Uterus (tissue), 4 donors: ENCODE measurements around the gene YPEL2. TPM values are rescaled to one million over a fixed set of nuclear protein-coding genes. Genes with fewer than 3 reads are reported as not detected.

Experiments
- DNase-seq, 2 donors: peaks; one replicate each; pipeline ENCODE4 v3.0.0-alpha.2; 2019 to 2020
- H3K27ac ChIP-seq, 2 donors: fragments of 200-600 bp; sonication (generic); 1 replicate in 1 of 2; 2 replicates in 1 of 2; pipeline ENCODE4 v1.5.1; 2016 to 2018
- H3K27me3 ChIP-seq, 2 donors: fragments of 200-600 bp; sonication (generic); one replicate each; pipeline ENCODE4 v1.5.1; 2018 to 2019; ENCODE audit warnings: control low read depth in 1 of 2
- H3K36me3 ChIP-seq, 2 donors: fragments of 200-600 bp; sonication (generic); one replicate each; pipeline ENCODE4 v1.5.1; 2019; ENCODE audit warnings: control low read depth in 1 of 2
- H3K4me1 ChIP-seq, 2 donors: fragments of 200-600 bp; sonication (generic); one replicate each; pipeline ENCODE4 v1.5.1; 2018 to 2019; ENCODE audit warnings: control low read depth in 1 of 2
- H3K4me3 ChIP-seq, 2 donors: fragments of 200-600 bp; sonication (generic); 1 replicate in 1 of 2; 2 replicates in 1 of 2; pipeline ENCODE4 v1.5.1; 2018 to 2019; ENCODE audit warnings: mild to moderate bottlenecking in 1 of 2
- H3K9me3 ChIP-seq, 2 donors: fragments of 200-600 bp; sonication (generic); one replicate each; pipeline ENCODE4 v1.5.1; 2019; ENCODE audit warnings: control low read depth in 1 of 2
- CTCF ChIP-seq, 4 experiments: fragments of 200-600 bp in 2 of 4; fragments of 450-650 bp in 2 of 4; sonication (generic) in 2 of 4; IDR thresholded peaks; one replicate each; pipeline ENCODE4 v1.5.1; 2016 to 2019; ENCODE audit warnings: antibody characterized with exemption in 4 of 4, mild to moderate bottlenecking in 2 of 4, moderate library complexity in 1 of 4
- POLR2A ChIP-seq, 2 donors: fragments of 450-650 bp; IDR thresholded peaks; one replicate each; pipeline ENCODE4 v1.6.1; 2016; ENCODE audit warnings: antibody characterized with exemption in 2 of 2, mild to moderate bottlenecking in 1 of 2, moderate library complexity in 1 of 2
- intact Hi-C: fragments of 100-400 bp; cut with DNase I; formaldehyde crosslinking; loops from one replicate; pipeline ENCODE4 v1.15.1; 2023; ENCODE audit warnings: low total_unique reads
- total RNA-seq, 4 donors: library from RNA; depleted of rRNA in 3 of 4; stranded (reverse); fragments of >200 nt in 3 of 4; gene quantifications; one replicate each; pipeline versions ENCODE4 v1.1.0 to v1.2.4, GENCODE V29; 2014 to 2023
- donor health status: DM: yes; HTN: yes; CAD: no.

The YPEL2 gene
- total RNA-seq, 4 donors from 2014 or later: 21.2 to 91.7 (median 25.0) TPM

GRCh38 chr17:59433586-59433985 lies 102.1 kb downstream of the YPEL2 start:
- no peak for TF ChIP-seq POLR2A (IDR thresholded peaks at IDR 0.05)
- no peak for TF ChIP-seq CTCF (IDR thresholded peaks at IDR 0.05)
- intact Hi-C loops: no loop called here
- H3K36me3 ChIP-seq: no peaks in the 10 kb centered on the region
- DNase-seq: no peak
- H3K4me1 ChIP-seq: peaks cover 0 to 3% of the 10 kb centered on the region in 2 donors
- no peak overlapping the region for H3K27ac ChIP-seq
- H3K27me3 ChIP-seq: no peaks in the 10 kb centered on the region
- no peak overlapping the region for H3K4me3 ChIP-seq
- no peaks in the 10 kb centered on the region for H3K9me3 ChIP-seq

- Histone ChIP-seq H3K27me3 (no peaks in the 10 kb centered on the region), H3K9me3 (no peaks in the 10 kb centered on the region), H3K27ac (no peak overlapping the region), H3K4me3 (no peak overlapping the region), H3K36me3 (no peaks in the 10 kb centered on the region), H3K4me1 (no peaks in the 10 kb centered on the region)
- no peak for TF ChIP-seq POLR2A (IDR thresholded peaks at IDR 0.05)
- no peak for TF ChIP-seq CTCF (IDR thresholded peaks at IDR 0.05)
- DNase-seq: no peak
- intact Hi-C loops: no loop called here
Measured at GRCh38 chr17:59434429-59434828, 103.0 kb downstream of the YPEL2 start.

DNA sequence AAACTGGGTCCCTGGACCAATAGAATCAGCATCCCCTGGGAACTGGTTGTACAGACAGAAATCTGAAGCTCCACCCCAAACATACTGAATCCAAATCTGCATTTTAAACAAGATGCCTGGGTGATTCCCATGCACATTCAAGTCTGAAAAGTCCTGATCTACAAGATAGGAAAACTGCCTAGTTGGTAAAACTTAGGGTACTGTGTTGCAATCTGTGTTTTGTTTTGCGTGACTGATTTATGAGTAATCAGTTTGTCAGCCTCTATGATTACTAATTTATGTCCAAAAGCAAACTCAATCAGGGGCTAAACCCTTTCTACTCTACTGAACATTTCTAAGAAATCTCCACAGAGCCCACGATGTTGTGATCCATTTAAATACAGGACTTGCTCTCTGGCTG lies 103.8 kb downstream of the YPEL2 start:
- Histone ChIP-seq H3K27ac (no peak overlapping the region), H3K4me3 (no peak overlapping the region), H3K27me3 (no peaks in the 10 kb centered on the region), H3K9me3 (no peaks in the 10 kb centered on the region), H3K36me3 (no peaks in the 10 kb centered on the region), H3K4me1 (no peaks in the 10 kb centered on the region)
- TF ChIP-seq CTCF (IDR thresholded peaks at IDR 0.05): no peak
- no peak for TF ChIP-seq POLR2A (IDR thresholded peaks at IDR 0.05)
- no peak for DNase-seq
- intact Hi-C loops: no loop called here

DNA sequence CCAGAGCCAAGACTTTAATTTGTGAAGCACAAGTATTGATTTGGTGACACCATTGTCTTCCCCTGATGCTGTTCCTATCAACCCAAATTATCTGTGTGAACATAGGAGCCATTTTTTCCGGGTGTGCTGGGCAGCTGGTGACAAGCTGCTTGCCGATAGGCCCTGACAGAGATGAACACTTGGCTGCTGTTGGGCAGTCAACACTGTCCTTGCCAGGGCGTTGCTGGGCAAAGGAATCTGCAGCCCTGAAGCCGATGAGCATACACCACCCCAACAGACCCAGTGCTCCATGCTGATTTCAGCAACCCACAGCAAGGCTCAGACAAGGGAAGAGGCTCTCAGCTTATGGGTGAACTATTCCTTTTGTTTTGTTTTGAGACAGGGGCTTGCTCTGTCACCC lies 105.4 kb downstream of the YPEL2 start:
- Histone ChIP-seq H3K4me3 (no peak overlapping the region), H3K27ac (no peak overlapping the region), H3K4me1 (peaks cover 0 to 4% of the 10 kb centered on the region in 2 donors), H3K36me3 (no peaks in the 10 kb centered on the region), H3K27me3 (no peaks in the 10 kb centered on the region), H3K9me3 (no peaks in the 10 kb centered on the region)
- TF ChIP-seq POLR2A (IDR thresholded peaks at IDR 0.05): no peak
- no peak for TF ChIP-seq CTCF (IDR thresholded peaks at IDR 0.05)
- intact Hi-C loops: no loop called here
- no peak for DNase-seq

- TF ChIP-seq CTCF (IDR thresholded peaks at IDR 0.05): no peak
- TF ChIP-seq POLR2A (IDR thresholded peaks at IDR 0.05): no peak
- intact Hi-C loops: no loop called here
- Histone ChIP-seq H3K9me3 (no peaks in the 10 kb centered on the region), H3K36me3 (no peaks in the 10 kb centered on the region), H3K27ac (no peak overlapping the region), H3K4me1 (peaks cover 0 to 4% of the 10 kb centered on the region in 2 donors), H3K27me3 (no peaks in the 10 kb centered on the region), H3K4me3 (no peak overlapping the region)
- DNase-seq: no peak
Measured at GRCh38 chr17:59437791-59438281, 106.4 kb downstream of the YPEL2 start.
